CD4-positive, alpha-beta T cell treated with Interleukin-6 for 4 hours (primary cell): ENCODE data around the gene SARNP.
"Not testable (repeated sequence)": the region's sequence is repeated elsewhere in the genome, so short reads cannot be mapped to it uniquely, and the experiment has no call there.

Experiments
- DNase-seq: peaks from one replicate; pipeline ENCODE4 v3.0.0-alpha.2; 2020; ENCODE audit warnings: mixed read lengths

SARNP gene, protein sequence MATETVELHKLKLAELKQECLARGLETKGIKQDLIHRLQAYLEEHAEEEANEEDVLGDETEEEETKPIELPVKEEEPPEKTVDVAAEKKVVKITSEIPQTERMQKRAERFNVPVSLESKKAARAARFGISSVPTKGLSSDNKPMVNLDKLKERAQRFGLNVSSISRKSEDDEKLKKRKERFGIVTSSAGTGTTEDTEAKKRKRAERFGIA

DNA sequence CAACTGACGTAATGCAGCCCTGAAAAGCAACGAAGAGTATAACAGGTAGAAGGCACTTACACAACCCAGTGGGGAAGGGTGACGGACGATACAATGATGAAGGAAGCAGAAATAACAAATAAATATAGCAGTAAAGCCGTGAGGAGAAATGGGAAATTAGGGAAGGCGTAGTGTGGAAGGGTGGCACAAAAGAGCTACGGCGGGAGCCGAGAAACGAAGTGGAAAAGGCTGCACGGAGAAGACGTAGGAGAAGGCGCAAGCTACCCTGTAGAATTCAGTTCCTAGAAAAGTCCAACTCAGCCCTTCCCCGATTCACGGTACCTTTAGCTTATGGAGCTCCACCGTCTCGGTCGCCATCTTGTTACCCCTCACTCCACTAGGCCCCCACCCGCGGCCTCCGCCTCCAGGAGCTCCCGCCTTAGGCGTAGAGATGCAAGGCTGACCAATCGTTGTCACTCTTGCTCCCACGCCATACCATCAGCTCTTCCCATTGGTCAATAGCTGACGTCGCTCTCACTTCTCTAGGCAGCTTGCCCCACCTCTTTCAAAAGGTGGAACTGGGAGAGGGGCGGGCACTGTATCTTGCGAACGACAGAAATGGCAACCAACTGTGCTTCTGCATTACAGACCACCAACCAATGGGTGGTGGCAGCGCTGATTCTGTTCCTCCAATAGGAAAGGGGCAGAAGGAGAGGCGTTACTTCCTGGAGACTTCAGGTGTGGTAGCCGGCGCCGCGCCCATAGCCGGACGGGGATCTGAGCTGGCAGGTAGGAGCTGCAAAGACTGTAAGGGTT lies at the start of gene SARNP, which contains the start of gene ORMDL2:
SARNP (minus strand) TSS at position 380 of the 795 bp plus-strand sequence; CDS start at position 357, 23 bp downstream.
ORMDL2 (plus strand) TSS at position 697 of the 795 bp plus-strand sequence. CDS start 959 bp downstream, outside the sequence.
- peak; percentile 96 for DNase-seq

DNA sequence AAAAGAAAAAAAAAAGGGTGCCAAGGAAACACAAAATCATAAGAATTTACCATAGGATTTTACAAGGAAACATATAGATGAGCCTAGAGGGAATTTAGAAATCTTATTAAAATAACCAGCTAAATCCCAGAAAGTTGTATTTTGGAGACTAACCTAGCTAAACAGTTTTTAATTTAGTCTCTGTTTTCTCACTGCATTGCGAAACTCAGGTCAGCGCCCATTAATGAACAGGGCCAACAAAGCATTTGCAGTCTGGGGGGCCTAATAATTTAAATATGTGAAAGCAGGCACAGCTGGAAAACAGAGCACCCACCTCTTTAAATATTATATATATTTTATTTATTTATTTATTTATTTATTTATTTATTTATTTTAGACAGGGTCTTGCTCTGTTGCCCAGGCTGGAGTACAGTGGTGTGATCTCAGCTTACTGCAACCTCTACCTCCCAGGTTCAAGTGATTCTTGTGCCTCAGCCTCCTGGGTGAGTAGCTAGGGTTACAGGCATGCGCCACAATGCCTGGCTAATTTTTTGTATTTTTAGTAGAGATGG lies 49.0 kb upstream of the SARNP start:
- DNase-seq: not testable (repeated sequence)

DNA sequence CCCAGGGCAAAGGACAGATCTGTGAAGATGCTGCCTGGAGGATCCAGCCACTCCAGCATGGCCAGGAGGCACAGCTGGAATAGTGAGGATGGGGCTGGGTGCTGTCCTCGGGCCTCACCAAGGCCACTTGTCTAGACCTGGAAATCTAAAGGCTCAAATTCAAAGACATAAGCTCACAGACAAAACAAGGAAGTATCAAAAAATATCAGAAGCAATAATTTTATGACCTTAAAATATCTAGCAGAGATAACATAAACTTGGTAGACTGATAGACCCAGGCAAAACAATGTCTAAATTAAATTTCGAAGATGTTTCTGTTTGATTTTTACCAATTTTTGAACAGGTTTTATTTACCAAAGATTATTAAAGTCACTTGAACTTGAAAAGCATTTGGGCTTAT lies 47.8 kb upstream of the SARNP start:
- DNase-seq: no peak

DNA sequence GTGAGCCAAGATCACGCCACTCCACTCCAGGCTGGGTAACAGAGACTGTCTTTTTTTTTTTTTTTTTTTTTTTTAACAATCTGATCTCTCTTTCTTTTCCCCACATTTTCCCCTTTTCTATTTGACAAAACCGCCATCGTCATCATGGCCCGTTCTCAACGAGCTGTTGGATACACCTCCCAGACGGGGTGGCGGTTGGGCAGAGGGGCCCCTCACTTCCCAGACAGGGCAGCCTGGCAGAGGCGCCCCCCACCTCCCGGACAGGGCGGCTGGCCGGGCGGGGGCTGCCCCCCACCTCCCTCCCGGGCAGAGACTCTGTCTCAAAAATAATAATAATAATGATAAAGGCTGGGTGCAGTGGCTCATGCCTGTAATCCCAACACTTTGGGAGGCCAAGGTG lies 45.4 kb upstream of the SARNP start:
- DNase-seq: not testable (repeated sequence)

DNA sequence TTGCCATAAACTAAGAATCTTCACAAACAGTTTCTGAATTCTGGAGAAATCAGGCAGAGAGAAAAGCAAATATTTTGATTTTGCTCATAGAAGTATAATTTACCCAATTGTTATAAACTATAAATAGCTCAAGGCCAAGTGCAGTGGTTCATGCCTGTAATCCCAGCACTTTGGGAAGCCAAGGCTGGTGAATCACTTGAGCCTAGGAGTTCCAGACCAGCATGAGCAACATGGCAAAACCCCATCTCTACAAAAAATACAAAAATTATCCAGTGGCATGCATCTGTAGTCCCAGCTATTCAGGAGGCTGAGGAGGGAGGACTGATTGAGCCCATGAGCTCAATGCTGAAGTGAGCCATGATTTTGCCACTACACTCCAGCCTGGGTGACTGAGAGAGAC lies 44.8 kb upstream of the SARNP start:
- no peak for DNase-seq

DNA sequence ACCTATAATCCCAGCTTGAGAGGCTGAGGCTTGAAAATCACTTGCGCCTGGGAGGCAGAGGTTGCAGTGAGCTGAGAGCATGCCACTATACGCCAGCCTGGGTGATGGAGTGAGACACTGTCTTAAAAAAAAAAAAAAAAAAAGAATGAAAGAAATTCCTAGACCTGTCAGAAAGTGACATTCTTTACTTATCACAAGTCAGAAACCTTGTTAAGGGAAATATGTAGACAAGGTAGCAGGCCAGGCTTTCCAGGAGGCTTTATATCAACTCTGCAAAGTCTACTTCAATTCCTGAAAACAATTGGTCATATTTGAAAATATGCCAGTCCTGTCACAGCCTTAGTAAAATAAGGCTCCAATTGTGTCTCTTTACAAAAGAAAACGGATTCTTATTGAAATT lies 44.3 kb upstream of the SARNP start:
- no peak for DNase-seq

DNA sequence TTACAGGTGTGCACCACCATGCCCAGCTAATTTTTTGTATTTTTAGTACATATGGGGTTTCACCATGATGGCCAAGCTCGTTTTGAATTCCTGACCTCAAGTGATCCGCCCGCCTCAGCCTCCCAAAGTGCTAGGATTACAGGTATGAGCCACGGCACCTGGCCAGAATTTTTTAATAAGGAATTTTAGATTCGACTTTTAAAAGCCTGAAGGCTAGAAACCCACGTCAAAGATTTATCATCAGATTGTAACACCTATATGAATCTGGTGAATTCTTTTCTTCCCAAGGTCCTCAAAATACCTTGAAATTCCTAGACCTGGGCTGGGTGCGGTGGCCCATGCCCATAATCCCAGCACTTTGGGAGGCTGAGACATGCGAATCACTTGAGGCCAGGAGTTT lies 43.9 kb upstream of the SARNP start:
- no peak for DNase-seq

DNA sequence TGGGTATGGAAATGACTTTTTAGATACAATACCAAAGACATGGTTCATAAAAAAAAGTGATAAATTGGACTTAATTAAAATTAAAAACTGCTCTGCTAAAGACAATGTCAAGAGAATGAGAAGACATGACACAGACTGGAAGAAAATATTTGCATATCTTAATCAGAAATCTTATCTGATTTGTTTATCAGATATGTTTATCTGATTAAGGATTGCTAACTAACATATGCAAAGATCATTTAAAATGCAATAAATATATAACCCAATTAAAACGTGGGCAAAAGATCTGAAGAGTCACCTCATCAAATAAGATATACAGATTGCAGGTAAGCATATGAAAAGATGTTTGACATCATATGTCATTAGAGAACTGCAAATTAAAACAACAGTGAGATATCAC lies 35.2 kb upstream of the SARNP start:
- DNase-seq: no peak

DNA sequence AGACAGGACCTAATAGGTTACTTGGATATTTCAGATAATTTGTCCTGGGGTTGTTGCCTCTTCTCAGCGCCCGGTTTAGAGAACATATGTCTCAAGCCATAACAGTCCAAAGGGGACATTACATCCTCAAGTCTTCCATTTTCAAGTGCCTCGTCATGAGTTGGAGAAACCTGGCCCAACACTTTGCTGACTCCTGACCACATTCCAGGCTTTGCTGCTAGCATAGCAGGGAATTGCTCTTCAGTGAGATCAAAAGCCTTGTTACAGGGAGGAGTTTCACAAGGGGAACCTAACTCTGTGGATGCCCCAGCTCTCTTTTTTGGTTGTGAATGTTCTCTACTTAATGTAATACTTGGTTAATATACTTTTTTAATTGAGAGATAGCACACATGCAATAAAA lies 33.4 kb upstream of the SARNP start:
- no peak for DNase-seq

DNA sequence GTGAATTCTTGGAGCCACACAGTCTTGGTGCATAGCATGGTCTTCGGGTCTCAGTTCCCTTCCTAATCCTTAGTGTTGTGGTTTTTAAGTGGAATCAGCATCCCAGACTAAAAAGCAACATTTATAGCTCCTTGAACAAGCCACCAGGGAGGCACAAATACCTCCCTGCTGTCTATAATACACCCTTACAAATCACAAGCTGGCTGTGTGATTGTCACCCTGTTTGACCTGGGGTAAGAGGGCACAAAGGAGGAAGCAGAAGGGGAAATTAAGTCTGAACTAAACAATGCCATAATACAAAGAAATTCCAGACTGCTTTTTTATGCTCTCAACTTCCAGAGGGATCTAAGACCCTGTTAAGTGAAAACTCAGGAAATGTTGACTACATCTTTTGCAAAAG lies 32.9 kb upstream of the SARNP start:
- no peak for DNase-seq

DNA sequence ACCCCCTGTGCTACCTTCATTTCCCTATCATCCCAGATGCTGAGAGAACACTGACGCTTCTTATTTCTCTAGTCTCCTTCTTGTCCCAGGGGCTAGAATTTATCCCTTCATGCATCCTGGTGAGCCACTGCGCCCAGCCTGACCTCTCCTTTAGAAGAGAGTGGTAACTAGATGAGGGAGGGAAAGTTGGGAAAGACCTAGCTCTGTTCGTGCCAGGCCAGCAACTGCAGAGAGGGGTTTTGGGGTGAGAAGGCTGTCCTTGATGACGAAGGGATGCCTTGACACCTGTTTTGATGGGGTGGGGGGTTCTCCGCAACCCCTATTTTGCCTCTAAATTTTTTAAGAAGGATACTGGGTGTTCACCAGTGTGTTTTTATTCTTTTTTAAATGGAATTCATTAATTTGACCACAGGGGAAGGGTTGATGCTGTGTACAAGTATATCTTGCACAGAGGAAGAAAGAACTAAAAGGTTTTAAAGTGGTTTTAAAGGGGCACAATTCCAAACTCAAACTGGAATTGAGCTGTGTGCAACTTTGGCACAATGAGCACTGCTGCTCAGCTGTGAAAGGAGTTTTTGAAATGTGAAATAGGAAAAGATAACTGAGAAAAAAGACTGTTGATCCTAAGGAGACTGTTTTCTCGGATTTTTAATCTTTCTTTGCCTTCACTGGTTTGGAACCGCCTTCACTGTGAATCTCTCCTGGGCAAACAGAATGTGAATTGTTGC lies 32.3 kb upstream of the SARNP start:
- DNase-seq: no peak

DNA sequence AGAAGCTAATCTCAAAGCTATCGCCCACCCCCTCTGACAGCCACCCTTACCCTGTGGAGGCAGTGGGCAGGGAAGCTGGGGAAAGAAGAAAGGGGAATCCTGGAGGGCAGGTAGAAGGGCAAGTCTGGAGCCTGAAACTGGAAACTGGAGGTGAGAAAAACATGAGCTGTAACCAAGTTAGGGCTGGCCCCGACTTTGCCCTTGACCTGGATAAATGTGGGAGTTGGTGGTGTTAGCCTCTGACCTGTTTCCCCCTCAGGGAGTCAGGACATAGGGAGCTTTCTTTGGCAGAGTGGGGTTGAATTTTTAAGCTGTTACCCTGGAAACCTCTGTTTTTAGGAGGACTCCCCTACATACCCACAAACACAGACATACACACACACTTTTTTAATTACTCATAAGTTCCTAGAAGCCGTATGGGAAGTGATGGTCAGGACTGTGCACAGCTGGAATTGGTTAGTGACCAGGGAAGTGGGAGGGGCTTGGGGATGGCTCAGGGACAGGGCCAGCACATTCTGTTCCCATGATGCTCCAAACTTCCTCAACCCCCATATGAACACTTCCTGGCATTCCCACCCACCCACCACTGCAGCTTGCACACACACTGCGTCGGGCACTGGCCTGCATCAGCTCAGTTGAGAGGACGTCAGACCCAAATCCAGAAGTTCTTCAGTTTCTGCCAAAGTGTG lies 30.2 kb upstream of the SARNP start:
- DNase-seq: no peak

DNA sequence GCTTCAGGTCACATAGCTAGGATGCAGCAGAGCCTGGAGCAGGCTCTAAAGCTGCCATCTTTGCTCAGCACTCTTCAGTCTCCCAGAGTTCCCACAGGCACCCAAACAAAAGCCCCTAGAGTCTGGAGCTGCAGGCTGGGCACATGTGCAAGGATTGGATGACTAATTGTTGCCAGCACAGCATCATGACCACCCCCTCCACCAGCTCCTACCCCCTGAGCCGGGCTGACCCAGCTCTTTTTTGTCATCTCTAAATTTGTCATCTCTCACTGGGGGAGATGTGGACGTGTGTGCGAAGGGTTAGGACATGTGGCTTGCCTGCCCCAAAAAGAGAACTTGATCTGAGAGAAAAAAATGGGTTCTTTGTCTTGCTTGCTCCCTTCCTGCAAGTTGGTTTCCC lies 29.5 kb upstream of the SARNP start:
- DNase-seq: no peak

DNA sequence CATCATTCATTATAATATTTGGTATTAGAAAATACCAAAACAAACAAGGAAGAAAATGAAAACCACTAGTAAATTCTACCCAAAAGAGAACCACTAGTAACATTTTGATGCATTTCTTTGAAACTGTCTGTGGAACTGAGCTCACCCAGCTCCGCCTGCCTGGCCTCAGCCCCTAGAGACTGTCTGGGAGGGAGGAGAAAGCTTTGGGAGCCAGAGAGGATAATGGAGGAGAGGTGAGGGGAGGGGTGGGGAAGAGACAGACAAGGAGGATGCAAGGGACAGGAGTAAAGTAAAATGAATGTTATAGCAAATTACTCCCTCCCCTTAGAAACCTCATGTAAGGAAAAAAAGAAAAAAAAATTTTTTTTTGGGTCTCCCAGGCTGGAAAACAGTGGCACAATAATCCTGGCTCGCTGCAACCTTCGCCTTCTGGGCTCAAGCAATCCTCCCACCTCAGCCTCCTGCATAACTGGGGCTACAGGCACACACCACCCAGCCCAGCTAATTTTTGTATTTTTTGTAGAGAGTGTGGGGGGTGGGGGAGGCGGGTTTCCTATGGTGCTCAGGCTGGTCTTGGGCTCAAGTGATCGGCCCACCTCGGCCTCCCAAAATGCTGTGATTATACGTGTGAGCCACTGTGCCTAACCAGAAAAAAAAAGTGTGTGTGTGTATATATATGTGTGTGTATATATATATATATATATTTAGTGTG lies 28.4 kb upstream of the SARNP start:
- no peak for DNase-seq

DNA sequence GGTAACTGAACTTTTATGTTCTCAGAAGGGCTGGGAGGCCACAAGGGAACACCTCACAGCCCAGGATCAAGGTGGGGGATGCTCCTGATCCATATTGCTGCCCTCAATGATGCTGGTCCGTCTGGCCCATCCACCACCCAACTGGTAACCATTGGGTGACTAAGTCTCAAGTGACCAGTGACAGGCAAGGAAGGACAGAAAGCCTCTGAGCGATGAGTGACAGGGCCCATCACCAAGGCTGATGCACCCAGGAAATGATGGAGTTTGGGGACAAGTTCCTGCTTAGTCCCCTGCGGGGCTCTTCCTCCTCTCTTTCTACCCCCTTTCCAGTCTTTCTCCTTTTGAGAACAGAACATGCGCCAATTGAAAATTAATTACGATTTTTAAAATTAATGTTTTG lies 27.8 kb upstream of the SARNP start:
- no peak for DNase-seq

DNA sequence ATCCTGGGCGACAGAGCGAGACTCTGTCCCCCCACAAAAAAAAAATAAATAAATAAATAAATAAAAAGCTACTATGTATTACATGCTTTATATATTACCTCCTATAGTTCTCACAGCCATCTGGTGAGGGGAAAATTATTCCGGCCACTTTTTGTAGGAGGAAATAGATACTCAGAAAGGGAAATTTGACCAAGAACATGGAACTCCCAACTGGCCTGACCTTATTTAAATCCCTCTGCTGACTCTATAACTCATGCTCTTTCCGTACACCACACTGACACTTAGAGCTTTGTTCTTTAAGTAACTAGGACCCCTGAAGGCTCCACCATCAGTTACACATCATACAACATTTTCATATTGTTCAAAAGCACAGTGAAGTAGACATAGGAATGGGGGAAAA lies 27.4 kb upstream of the SARNP start:
- no peak for DNase-seq

DNA sequence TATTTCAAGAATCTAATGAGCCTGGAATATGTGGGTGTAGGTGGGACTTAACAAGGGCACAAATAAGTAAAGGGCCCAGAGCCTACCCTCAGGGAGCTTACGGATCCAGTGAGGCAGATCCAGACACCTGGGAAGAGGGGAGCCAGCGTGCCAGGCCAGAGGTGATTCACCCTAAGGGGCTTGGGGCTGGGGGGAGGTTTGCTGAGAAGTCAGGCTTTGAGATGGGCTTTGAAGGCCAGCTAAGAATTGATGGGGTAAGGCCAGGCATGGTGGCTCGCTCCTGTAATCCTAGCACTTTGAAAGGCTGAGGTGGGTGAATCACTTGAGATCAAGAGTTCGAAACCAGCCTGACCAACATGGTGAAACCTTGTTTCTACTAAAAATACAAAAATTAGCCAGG lies 25.9 kb upstream of the SARNP start:
- no peak for DNase-seq

DNA sequence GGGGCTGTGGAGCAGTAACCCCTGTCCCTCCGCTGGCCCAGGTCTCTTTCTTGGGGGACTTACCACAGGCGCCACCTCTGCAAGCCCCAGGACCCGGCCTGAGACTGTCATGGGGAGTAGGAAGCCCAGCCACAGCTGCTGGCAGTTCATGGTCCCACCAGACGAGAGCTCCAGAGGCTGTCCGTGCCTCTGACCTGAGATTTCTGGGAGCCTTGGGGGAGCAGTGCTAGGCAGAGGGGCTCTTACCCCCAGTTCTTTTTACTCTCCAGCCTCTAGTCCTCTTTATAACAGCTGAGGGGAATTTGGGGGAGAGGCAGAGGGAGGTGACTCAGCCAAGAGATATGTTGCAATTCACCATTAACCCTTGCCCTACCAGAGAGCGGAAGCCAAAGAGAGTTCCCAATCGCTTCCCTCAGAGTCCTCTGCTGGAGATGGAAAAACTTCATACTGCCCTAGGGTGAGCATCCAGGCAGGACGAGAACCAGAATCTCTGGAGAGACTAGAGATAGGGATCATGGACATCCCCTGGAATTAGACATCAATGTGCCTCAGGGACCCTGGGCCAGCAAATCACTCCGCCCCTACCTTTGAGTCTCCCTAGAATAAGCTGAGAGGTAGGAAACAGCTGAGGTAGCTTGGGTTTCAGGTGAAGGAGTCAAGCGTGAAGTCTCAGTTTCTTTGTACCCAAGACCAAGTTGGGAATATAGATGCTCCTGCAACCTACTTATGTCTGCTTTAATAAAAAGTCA lies 25.3 kb upstream of the SARNP start, which contains the start of gene MMP19:
MMP19 (minus strand) TSS at position 256 of the 749 bp plus-strand sequence; CDS start at position 150, 106 bp downstream.
- no peak for DNase-seq

DNA sequence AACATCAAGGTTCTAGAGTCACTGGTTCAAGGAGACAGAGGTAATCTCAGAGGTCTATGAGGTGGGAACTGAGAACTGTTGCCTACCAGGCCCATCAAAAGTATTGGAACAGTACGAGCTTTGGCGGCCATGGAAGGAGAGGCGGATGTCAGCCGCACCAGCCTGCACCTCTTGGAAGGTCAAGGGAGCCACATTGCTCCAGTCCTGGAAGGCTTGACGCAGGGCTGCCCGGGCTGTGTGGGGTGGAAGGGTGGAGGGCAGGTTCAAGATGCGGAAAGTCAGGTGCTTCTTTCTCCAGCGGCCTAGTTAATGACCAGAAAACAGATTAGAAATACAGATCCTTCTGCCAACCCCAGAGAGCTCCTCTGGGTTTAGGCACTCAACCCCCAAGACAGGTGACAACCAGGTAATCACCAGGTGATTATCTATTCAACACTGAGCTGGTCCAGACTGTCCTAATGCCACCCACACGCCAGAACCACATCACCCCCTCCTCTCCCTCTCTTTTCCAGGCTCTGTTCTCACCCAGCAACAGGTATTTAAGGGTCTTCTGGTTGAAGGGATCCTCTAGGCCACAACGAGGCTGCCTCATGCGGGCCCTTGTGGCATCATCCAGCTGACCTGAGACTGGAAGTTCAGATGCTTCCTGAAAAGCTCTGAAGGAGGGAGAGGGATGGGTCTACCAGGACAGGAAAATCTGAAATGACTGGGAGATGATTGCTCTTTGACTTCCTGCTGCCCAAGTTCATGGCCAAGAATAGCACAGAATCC lies 23.2 kb upstream of the SARNP start:
- no peak for DNase-seq

DNA sequence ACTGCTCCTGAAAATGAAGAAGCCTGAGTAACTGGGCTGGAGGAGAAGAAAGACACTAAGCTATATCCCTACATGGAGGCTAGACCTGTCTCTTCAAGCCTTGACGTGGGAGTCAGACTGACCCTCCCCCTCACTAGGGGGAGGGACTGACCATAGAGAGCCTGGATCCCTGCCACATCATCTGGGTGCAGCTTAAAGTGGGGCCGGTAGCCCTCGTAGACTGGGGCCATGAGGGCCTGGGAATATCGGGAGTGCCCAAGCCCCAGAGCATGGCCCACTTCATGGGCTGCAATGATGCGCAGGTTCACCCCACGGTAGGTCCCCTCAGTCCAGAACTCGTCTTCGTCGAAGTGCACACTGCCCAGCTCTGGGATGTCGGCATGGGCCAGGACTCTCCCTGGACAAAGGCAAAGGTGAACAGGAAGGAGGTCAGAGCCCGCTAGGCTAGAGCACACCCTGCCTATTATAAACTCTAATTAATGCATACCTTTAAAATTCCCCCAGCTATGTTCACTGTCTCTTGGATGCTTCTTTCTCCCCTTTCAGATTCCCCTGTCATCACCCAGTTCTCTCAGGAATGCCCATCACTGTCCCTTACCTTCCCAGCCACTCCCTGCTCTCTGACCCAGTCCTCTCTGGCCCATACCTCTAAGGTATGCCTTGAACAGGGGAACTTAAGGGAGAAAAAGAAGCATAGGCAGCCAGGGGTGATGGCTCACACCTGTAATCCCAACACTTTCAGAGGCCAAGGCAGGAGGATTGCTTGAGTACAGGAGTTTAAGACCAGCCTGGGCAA lies 22.0 kb upstream of the SARNP start:
- DNase-seq: no peak
